Measurements from ENCODE around the gene PIK3R6. TPM values are rescaled to one million over a fixed set of nuclear protein-coding genes. Genes with fewer than 3 reads are reported as not detected.

The PIK3R6 gene
- polyA plus RNA-seq, 1 of the 3 experiments (the other 2 are of a cell fraction), result 0.03 TPM

- TF ChIP-seq IRF3 (IDR thresholded peaks at IDR 0.05; ENCODE audit: low read depth, low read length) (no peak), USF2 (IDR thresholded peaks at IDR 0.05; ENCODE audit: borderline replicate concordance, low read depth, low read length) (no peak), CHD2 (IDR thresholded peaks at IDR 0.05; ENCODE audit: low read length, partially characterized antibody) (no peak), TCF12 (IDR thresholded peaks at IDR 0.05) (no peak), TAF1 (IDR thresholded peaks at IDR 0.05; ENCODE audit: borderline replicate concordance, low read depth, low read length) (no peak)
Measured at GRCh38 chr17:8910969-8911604, 43.6 kb upstream of the PIK3R6 start (continued).

- no peaks in the 10 kb centered on the region for H3K9me3 ChIP-seq
- no peaks in the 10 kb centered on the region for H3K9me2 ChIP-seq
- peaks cover 88% of the 10 kb centered on the region for H3K27me3 ChIP-seq (ENCODE audit: insufficient read depth)
- no peak overlapping the region for H2AFZ ChIP-seq (ENCODE audit: low read depth)
- POLR2A ChIA-PET, result no interaction called here
- no peaks in the 10 kb centered on the region for H3F3A ChIP-seq (replicated peaks; ENCODE audit: insufficient read depth)
- no peaks in the 10 kb centered on the region for H4K20me1 ChIP-seq (ENCODE audit: insufficient read depth)
- no peak overlapping the region for H3K27ac ChIP-seq (ENCODE audit: low read depth in 2 of 2, low read length in 1 of 2)
- H3K9ac ChIP-seq, result no peak overlapping the region
- CTCF ChIA-PET, result interaction anchor here (2.4 kb wide), 1 partner anchor 15 kb away, joined by 7 read pairs; no protein-coding TSS in a partner anchor
- H3K79me2 ChIP-seq (ENCODE audit: insufficient read depth), result no peaks in the 10 kb centered on the region
- H3K4me2 ChIP-seq, result no peak overlapping the region
- H3K36me3 ChIP-seq (replicated peaks in 1 of 2; ENCODE audit: control insufficient read depth in 1 of 2, insufficient read depth in 2 of 2, low read length in 1 of 2), result no peaks in the 10 kb centered on the region
- no peak for DNase-seq
- H3K4me3 ChIP-seq (ENCODE audit: low read depth in 2 of 2, low read length in 1 of 2), result no peak overlapping the region
- WGBS (ENCODE audit: low lambda C conversion rate), result 8% methylated on average over 8 of the region's 8 CpGs
- H3K4me1 ChIP-seq (ENCODE audit: control insufficient read depth in 1 of 2, insufficient read depth in 2 of 2, low read depth in 1 of 2, low read length in 1 of 2), result no peaks in the 10 kb centered on the region
- TF ChIP-seq TAF1 (IDR thresholded peaks at IDR 0.05; ENCODE audit: borderline replicate concordance, low read depth, low read length) (no peak), CHD2 (IDR thresholded peaks at IDR 0.05; ENCODE audit: low read length, partially characterized antibody) (no peak), SIN3A (IDR thresholded peaks at IDR 0.05; ENCODE audit: borderline replicate concordance, low read depth, low read length) (no peak), EZH2phosphoT487 (IDR thresholded peaks at IDR 0.05; ENCODE audit: borderline replicate concordance, low read depth) (no peak), TEAD4 (IDR thresholded peaks at IDR 0.05; ENCODE audit: borderline replicate concordance, insufficient read depth) (no peak), NRF1 (IDR thresholded peaks at IDR 0.05; ENCODE audit: low read depth, low read length) (no peak), RAD21 (IDR thresholded peaks at IDR 0.05; ENCODE audit: low read length) (no peak), IRF3 (IDR thresholded peaks at IDR 0.05; ENCODE audit: low read depth, low read length) (no peak), REST (IDR thresholded peaks at IDR 0.05; ENCODE audit: low read depth, low read length) (no peak), RXRA (IDR thresholded peaks at IDR 0.05; ENCODE audit: borderline replicate concordance, low read depth) (no peak), EP300 (IDR thresholded peaks at IDR 0.05; ENCODE audit: borderline replicate concordance in 1 of 2, low read depth in 1 of 2, low read length in 1 of 2) (no peak), YY1 (IDR thresholded peaks at IDR 0.05; ENCODE audit: low read depth) (no peak), MAX (IDR thresholded peaks at IDR 0.05; ENCODE audit: low read depth) (no peak), PBX3 (IDR thresholded peaks at IDR 0.05) (no peak), USF1 (IDR thresholded peaks at IDR 0.05; ENCODE audit: borderline replicate concordance, low read depth) (no peak), MEF2A (IDR thresholded peaks at IDR 0.05; ENCODE audit: borderline replicate concordance, low read depth) (no peak)
Measured at GRCh38 chr17:8909586-8910270, 42.3 kb upstream of the PIK3R6 start.
